ENCODE data around the gene URB2. TPM values are rescaled to one million over a fixed set of nuclear protein-coding genes. Genes with fewer than 3 reads are reported as not detected.
A peak's percentile ranks its signal among the peaks of the same experiment; 100 is the strongest.

The URB2 gene
- total and polyA plus RNA-seq, 2 donors (not counting 3 experiments of a cell fraction or from before 2014, with no cell fraction given) = 4.7 to 12.4 TPM

- no TSS peak for BruUV-seq (replicated peaks)
- ChIA-PET CTCF (interaction anchor here (0.8 to 7.4 kb wide), 3 partner anchors 46 to 590 kb away, joined by 4 to 69 read pairs (median 4); partner anchors contain the start of gene ABCB10), POLR2A (interaction anchor here (0.9 kb wide), 1 partner anchor 67 kb away, joined by 3 read pairs; the partner anchor contains the start of gene ABCB10)
- H3K36me3 ChIP-seq (ENCODE audit: control insufficient read depth in 2 of 2, extremely low read depth in 1 of 2, insufficient read depth in 2 of 2, low read length in 2 of 2) = no peaks in the 10 kb centered on the region
- no peaks in the 10 kb centered on the region for H4K20me1 ChIP-seq (replicated peaks; ENCODE audit: control insufficient read depth, extremely low read depth, insufficient read depth, low read length)
- DNase-seq (ENCODE audit: low read depth, low spot score) = peak; percentile 52
- peak overlapping the region; percentile 89 for H3K4me2 ChIP-seq (ENCODE audit: insufficient read depth, low read length)
- H3K9me3 ChIP-seq (replicated peaks; ENCODE audit: control insufficient read depth, insufficient read depth, low read length) = no peaks in the 10 kb centered on the region
- intact Hi-C loops (cut with micrococcal nuclease) = loop anchor here (1.0 kb wide), 1 partner anchor 9 kb away; no protein-coding TSS in a partner anchor
- H3K4me1 ChIP-seq (ENCODE audit: control insufficient read depth, extremely low read depth, insufficient read depth, low read length) = peaks cover 16% of the 10 kb centered on the region
- H3K9ac ChIP-seq (replicated peaks; ENCODE audit: extremely low read depth, insufficient read depth, low read length) = peak overlapping the region; percentile 53
- peak overlapping the region; percentile 75 to 98 (median 96) for H3K4me3 ChIP-seq (replicated peaks in 1 of 3; ENCODE audit: insufficient read depth in 1 of 3, low read depth in 1 of 3, low read length in 3 of 3)
- H3K79me2 ChIP-seq (ENCODE audit: control insufficient read depth, insufficient read depth, low read length) = peaks cover 88% of the 10 kb centered on the region
- no peak overlapping the region for H3K27ac ChIP-seq (ENCODE audit: insufficient read depth, low read depth, low read length)
- TF ChIP-seq CTCF (IDR thresholded peaks at IDR 0.05; ENCODE audit: extremely low read depth in 1 of 2, insufficient read depth in 1 of 2, low read depth in 1 of 2, low read length in 2 of 2) (no peak), MAX (IDR thresholded peaks at IDR 0.05; ENCODE audit: insufficient read depth, insufficient read length) (no peak), POLR2A (IDR thresholded peaks at IDR 0.05; ENCODE audit: low read depth, low read length) (no peak), FOS (IDR thresholded peaks at IDR 0.05; ENCODE audit: borderline replicate concordance, insufficient read depth, low read length) (no peak), EZH2 (IDR thresholded peaks at IDR 0.05; ENCODE audit: borderline replicate concordance, low read depth, low read length, severe bottlenecking) (no peak), POLR2AphosphoS5 (IDR thresholded peaks at IDR 0.05; ENCODE audit: insufficient read depth, low read depth, low read length) (no peak), MYC (IDR thresholded peaks at IDR 0.05; ENCODE audit: low read depth, low read length) (no peak), JUN (IDR thresholded peaks at IDR 0.05; ENCODE audit: borderline replicate concordance, insufficient read depth, insufficient read length, low read depth) (no peak), GATA2 (IDR thresholded peaks at IDR 0.05; ENCODE audit: insufficient read depth, insufficient read length, low read depth, low read length) (no peak)
- no peaks in the 10 kb centered on the region for H3K27me3 ChIP-seq (ENCODE audit: control insufficient read depth in 2 of 2, insufficient read depth in 2 of 2, low read length in 2 of 2)
- dilution Hi-C loops (cut with MboI; ENCODE audit: extremely low pct_ligation_motif_present, low sequenced_read_pairs) = no loop called here
- FAIRE-seq = no peak
- H3K9me1 ChIP-seq (replicated peaks; ENCODE audit: control insufficient read depth, extremely low read depth, insufficient read depth, low read length) = no peaks in the 10 kb centered on the region
- H2AFZ ChIP-seq (ENCODE audit: low read depth, low read length) = peak overlapping the region; percentile 13
Observed at GRCh38 chr1:229625071-229625914, 754 bp upstream of the URB2 start.

Data from endothelial cell of umbilical vein (primary cell).